A549 (cell line): ENCODE measurements around the gene MPRIP. TPM values are rescaled to one million over a fixed set of nuclear protein-coding genes. Genes with fewer than 3 reads are reported as not detected.

Experiments
- ATAC-seq, 2 experiments: fragments of 200-7000 bp in 1 of 2; fragments of >200 bp in 1 of 2; cut with Nextera tagmentation in 1 of 2; cut with Tn5 transposase in 1 of 2; 3 replicates each; pipeline versions ENCODE4 v1.8.0 to v1.9.1; 2018 to 2020; ENCODE audit warnings: mild to moderate bottlenecking in 1 of 2, moderate library complexity in 1 of 2
- CTCF ChIA-PET: fragments of 300-600 bp; sonication (Branson Sonifier 250); formaldehyde crosslinking; extraction: SDS; loops from one replicate; lab custom pipeline; 2021; ENCODE audit warnings: antibody characterized with exemption, inconsistent platforms; lab: Yijun Ruan, JAX
- POLR2A ChIA-PET: fragments of 350-600 bp; formaldehyde crosslinking; extraction: SDS; loops from one replicate; lab custom pipeline; 2021; ENCODE audit warnings: antibody characterized with exemption, inconsistent platforms; lab: Yijun Ruan, JAX
- DNase-seq, 2 experiments: peaks; one replicate each; pipeline versions ENCODE4 v3.0.0 to v3.0.0-alpha.2; 2011 to 2016; ENCODE audit warnings: low read depth in 1 of 2, low spot score in 1 of 2
- FAIRE-seq: peaks from 2 replicates; lab custom pipeline; 2011; peaks lifted over from hg19 to GRCh38; lab: Jason Lieb, UNC
- H3K27ac ChIP-seq, 2 experiments: fragments of >200 bp; sonication (Bioruptor Twin); formaldehyde crosslinking; 3 replicates each; pipeline ENCODE4 v1.5.1; 2016 to 2017
- H3K4me1 ChIP-seq: fragments of >200 bp; sonication (Bioruptor Twin); formaldehyde crosslinking; 3 replicates; pipeline ENCODE4 v1.6.1; 2016
- H3K4me2 ChIP-seq: fragments of >200 bp; sonication (Bioruptor Twin); formaldehyde crosslinking; 3 replicates; pipeline ENCODE4 v1.6.1; 2016
- H3K4me3 ChIP-seq: fragments of >200 bp; sonication (Bioruptor Twin); formaldehyde crosslinking; 3 replicates; pipeline ENCODE4 v1.5.1; 2016
- H3K9me3 ChIP-seq: fragments of >200 bp; sonication (Bioruptor Twin); formaldehyde crosslinking; 3 replicates; pipeline ENCODE4 v1.6.1; 2016
- CBX2 ChIP-seq: fragments of 200-600 bp; sonication (generic); IDR thresholded peaks from 2 replicates; pipeline ENCODE4 v1.6.1; 2016; ENCODE audit warnings: low read depth, mild to moderate bottlenecking, borderline replicate concordance
- CBX8 ChIP-seq: fragments of 200-600 bp; sonication (generic); IDR thresholded peaks from 2 replicates; pipeline ENCODE4 v1.6.1; 2016
- CEBPB ChIP-seq, 2 experiments: fragments of >200 bp in 1 of 2; sonication (Bioruptor Twin) in 1 of 2; formaldehyde crosslinking in 1 of 2; IDR thresholded peaks; 2 replicates each; pipeline ENCODE4 v1.6.1; 2012 to 2016
- CHD2 ChIP-seq: fragments of 150-350 bp; IDR thresholded peaks from 2 replicates; pipeline ENCODE4 v1.6.1; 2014; ENCODE audit warnings: low read length; ENCODE audit not compliant: partially characterized antibody
- CTCF ChIP-seq: fragments of >200 bp; sonication (Bioruptor Twin); formaldehyde crosslinking; IDR thresholded peaks from 3 replicates; pipeline ENCODE4 v1.5.1; 2016
- EHF ChIP-seq: fragments of 250-450 bp; sonication (Bioruptor Pico); IDR thresholded peaks from 2 replicates; pipeline ENCODE4 v1.5.0; 2020; ENCODE audit warnings: mild to moderate bottlenecking
- FOSL2 ChIP-seq, 2 experiments: fragments of 450-650 bp in 1 of 2; fragments of >200 bp in 1 of 2; sonication (Bioruptor Twin) in 1 of 2; formaldehyde crosslinking; IDR thresholded peaks; 2 replicates each; pipeline versions ENCODE4 v1.5.0 to v1.6.1; 2016 to 2020; ENCODE audit warnings: mild to moderate bottlenecking in 1 of 2, moderate library complexity in 1 of 2
- GATA3 ChIP-seq: IDR thresholded peaks from 2 replicates; pipeline ENCODE4 v1.6.1; 2012; ENCODE audit warnings: borderline replicate concordance
- HEYL ChIP-seq: fragments of 250-450 bp; sonication (Bioruptor Pico); IDR thresholded peaks from 2 replicates; pipeline ENCODE4 v1.8.0; 2021; ENCODE audit warnings: mild to moderate bottlenecking, moderate library complexity
- HOXA7 ChIP-seq: fragments of 250-450 bp; sonication (Bioruptor Pico); IDR thresholded peaks from 2 replicates; pipeline ENCODE4 v1.5.0; 2020; ENCODE audit warnings: mild to moderate bottlenecking, moderate library complexity
- JUNB ChIP-seq: fragments of >200 bp; sonication (Bioruptor Twin); formaldehyde crosslinking; IDR thresholded peaks from 2 replicates; pipeline ENCODE4 v1.6.1; 2016
- NFE2L2 ChIP-seq: fragments of 150-350 bp; conservative IDR thresholded peaks from 2 replicates; pipeline ENCODE4 v1.6.1; 2014; ENCODE audit warnings: low read length
- NPAS2 ChIP-seq: fragments of 250-450 bp; sonication (Bioruptor Pico); IDR thresholded peaks from 2 replicates; pipeline ENCODE4 v1.8.0; 2022; ENCODE audit warnings: mild to moderate bottlenecking, moderate library complexity, borderline replicate concordance
- RAD21 ChIP-seq, 2 experiments: fragments of >200 bp in 1 of 2; sonication (Bioruptor Twin) in 1 of 2; formaldehyde crosslinking in 1 of 2; IDR thresholded peaks in 1 of 2; conservative IDR thresholded peaks in 1 of 2; 2 replicates in 1 of 2; 3 replicates in 1 of 2; pipeline ENCODE4 v1.6.1; 2012 to 2018; ENCODE audit warnings: inconsistent platforms in 1 of 2
- RARB ChIP-seq: fragments of 250-450 bp; sonication (Bioruptor Pico); IDR thresholded peaks from 2 replicates; pipeline ENCODE4 v1.8.0; 2021; ENCODE audit warnings: mild to moderate bottlenecking, moderate library complexity
- RCOR1 ChIP-seq: fragments of 150-350 bp; IDR thresholded peaks from 2 replicates; pipeline ENCODE4 v1.6.1; 2014; ENCODE audit warnings: antibody characterized with exemption, low read length, low read depth
- SMC3 ChIP-seq: fragments of >200 bp; sonication (Bioruptor Twin); formaldehyde crosslinking; IDR thresholded peaks from 3 replicates; pipeline ENCODE4 v1.6.1; 2018; ENCODE audit warnings: inconsistent platforms
- SREBF2 ChIP-seq: fragments of 450-650 bp; IDR thresholded peaks from 2 replicates; pipeline ENCODE4 v1.6.1; 2014; ENCODE audit warnings: mild to moderate bottlenecking, moderate library complexity
- TP53 ChIP-seq: fragments of 250-450 bp; sonication (Bioruptor Pico); IDR thresholded peaks from 2 replicates; pipeline ENCODE4 v1.5.0; 2021; ENCODE audit warnings: mild to moderate bottlenecking, moderate library complexity
- USF2 ChIP-seq: fragments of 450-650 bp; IDR thresholded peaks from 2 replicates; pipeline ENCODE4 v1.6.1; 2014; ENCODE audit warnings: antibody characterized with exemption
- ZFP36 ChIP-seq: fragments of 450-650 bp; IDR thresholded peaks from 2 replicates; pipeline ENCODE4 v1.6.1; 2014; ENCODE audit warnings: borderline replicate concordance; ENCODE audit not compliant: partially characterized antibody
- ZNF302 ChIP-seq: fragments of 250-450 bp; sonication (Bioruptor Pico); IDR thresholded peaks from 2 replicates; pipeline ENCODE4 v1.9.0; 2021; ENCODE audit warnings: inconsistent platforms, mild to moderate bottlenecking, moderate library complexity
- ZSCAN20 ChIP-seq: fragments of 250-450 bp; sonication (Bioruptor Pico); IDR thresholded peaks from 2 replicates; pipeline ENCODE4 v1.8.0; 2022; ENCODE audit warnings: mild to moderate bottlenecking, moderate library complexity
- WGBS: methylation state at CpG from one replicate; pipeline ENCODE4 v1.1.6; 2017; ENCODE audit errors: missing lambda C conversion rate; 5-methylcytosine and 5-hydroxymethylcytosine counted together
- polyA plus RNA-seq, 4 experiments: library from polyadenylated mRNA; depleted of rRNA in 3 of 4; stranded (reverse); fragments of >200 nt; fragmentation: RNase III in 1 of 4; extraction: RNeasy Plus Mini Kit Qiagen cat#74134 plus additional on column Dnase treatment in 1 of 4; gene quantifications; 2 replicates in 3 of 4; 3 replicates in 1 of 4; pipeline ENCODE4 v1.2.3, GENCODE V29; 2011 to 2017
- TF ChIP-seq, protein P1 (sequence below): IDR thresholded peaks from 2 replicates; pipeline ENCODE4 v1.6.1; 2012
- TF ChIP-seq, protein P2 (sequence below): fragments of 250-450 bp; sonication (Bioruptor Pico); IDR thresholded peaks from 2 replicates; pipeline ENCODE4 v1.5.0; 2020; ENCODE audit warnings: low read depth, mild to moderate bottlenecking, moderate library complexity

Gene MPRIP
- polyA plus RNA-seq, 2 of the 4 experiments (the other 2 are of a cell fraction): 147 to 228 TPM

- TF ChIP-seq CTCF (no peak), RARB (CRISPR knock-in tag) (no peak), NPAS2 (CRISPR knock-in tag) (no peak), GATA3 (no peak), CEBPB (IDR thresholded peaks at IDR 0.05) (no peak), FOSL2 (IDR thresholded peaks at IDR 0.05) (no peak), FOSL2 (CRISPR knock-in tag; IDR thresholded peaks at IDR 0.05) (no peak), ZSCAN20 (CRISPR knock-in tag) (no peak), RCOR1 (no peak), HEYL (CRISPR knock-in tag) (no peak), TP53 (no peak), CHD2 (no peak)
- TF ChIP-seq, protein P1, sequence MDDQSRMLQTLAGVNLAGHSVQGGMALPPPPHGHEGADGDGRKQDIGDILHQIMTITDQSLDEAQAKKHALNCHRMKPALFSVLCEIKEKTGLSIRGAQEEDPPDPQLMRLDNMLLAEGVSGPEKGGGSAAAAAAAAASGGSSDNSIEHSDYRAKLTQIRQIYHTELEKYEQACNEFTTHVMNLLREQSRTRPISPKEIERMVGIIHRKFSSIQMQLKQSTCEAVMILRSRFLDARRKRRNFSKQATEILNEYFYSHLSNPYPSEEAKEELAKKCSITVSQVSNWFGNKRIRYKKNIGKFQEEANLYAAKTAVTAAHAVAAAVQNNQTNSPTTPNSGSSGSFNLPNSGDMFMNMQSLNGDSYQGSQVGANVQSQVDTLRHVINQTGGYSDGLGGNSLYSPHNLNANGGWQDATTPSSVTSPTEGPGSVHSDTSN: no peak
These were observed 33.8 kb downstream of the MPRIP start (continued) for GRCh38 chr17:17076066-17076465.

- Histone ChIP-seq H3K4me1 (peaks cover 92% of the 10 kb centered on the region), H3K4me2 (peak overlapping the region; percentile 9; the same call in 1 of the 3 replicates), H3K4me3 (no peak overlapping the region), H3K27ac (peak overlapping the region in 1 of 2 experiments; percentile 36; a peak in 2 of 6 replicates), H3K9me3 (no peaks in the 10 kb centered on the region)
- ChIA-PET CTCF (interaction anchor here (0.7 to 2.0 kb wide), 6 partner anchors 9 to 76 kb away, joined by 3 to 5 read pairs (median 3); no protein-coding TSS in a partner anchor), POLR2A (no interaction called here)
- 91% methylated on average over 6 of the region's 6 CpGs for WGBS
- DNase-seq: no peak
- FAIRE-seq: no peak
- TF ChIP-seq GATA3 (no peak), CBX2 (no peak), SREBF2 (no peak), CBX8 (no peak), RCOR1 (no peak), HOXA7 (no peak), HEYL (CRISPR knock-in tag) (no peak), TP53 (no peak), USF2 (no peak), RAD21 (conservative IDR thresholded peaks at IDR 0.05 in 1 of 2, IDR thresholded peaks at IDR 0.05 in 1 of 2) (no peak), NFE2L2 (no peak), JUNB (no peak), ZNF302 (CRISPR knock-in tag) (no peak), ZFP36 (no peak), CEBPB (IDR thresholded peaks at IDR 0.05) (no peak), SMC3 (no peak), EHF (no peak)
- TF ChIP-seq, protein P1: no peak
- TF ChIP-seq, protein P2, sequence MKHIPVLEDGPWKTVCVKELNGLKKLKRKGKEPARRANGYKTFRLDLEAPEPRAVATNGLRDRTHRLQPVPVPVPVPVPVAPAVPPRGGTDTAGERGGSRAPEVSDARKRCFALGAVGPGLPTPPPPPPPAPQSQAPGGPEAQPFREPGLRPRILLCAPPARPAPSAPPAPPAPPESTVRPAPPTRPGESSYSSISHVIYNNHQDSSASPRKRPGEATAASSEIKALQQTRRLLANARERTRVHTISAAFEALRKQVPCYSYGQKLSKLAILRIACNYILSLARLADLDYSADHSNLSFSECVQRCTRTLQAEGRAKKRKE (CRISPR knock-in tag): no peak
- ATAC-seq: no peak
These were observed 34.8 kb downstream of the MPRIP start for GRCh38 chr17:17077101-17077500.
